ENCODE data around the gene IL17RA.

GRCh38 chr22:17164392-17165024 lies 79.7 kb downstream of the IL17RA start:
- TF ChIP-seq CTCF (IDR thresholded peaks at IDR 0.05) (no peak), POLR2A (IDR thresholded peaks at IDR 0.05) (no peak)
